Upper lobe of right lung (tissue), 1 donor: ENCODE results near the gene METTL22. TPM values are rescaled to one million over a fixed set of nuclear protein-coding genes. Genes with fewer than 3 reads are reported as not detected.

ENCODE experiments used
- ATAC-seq: fragments of 200-7000 bp; cut with Tn5 transposase; one replicate; pipeline ENCODE4 v1.9.1; 2020; ENCODE audit warnings: mild to moderate bottlenecking, moderate library complexity
- DNase-seq: peaks from one replicate; pipeline ENCODE4 v3.0.0-alpha.2; 2020
- H3K27ac ChIP-seq: fragments of 200-600 bp; one replicate; pipeline ENCODE4 v1.8.0; 2022
- H3K27me3 ChIP-seq: fragments of 200-600 bp; one replicate; pipeline ENCODE4 v1.8.0; 2022; ENCODE audit warnings: mild to moderate bottlenecking
- H3K36me3 ChIP-seq: fragments of 200-600 bp; one replicate; pipeline ENCODE4 v1.8.0; 2022
- H3K4me1 ChIP-seq: fragments of 200-600 bp; one replicate; pipeline ENCODE4 v1.8.0; 2022
- H3K4me3 ChIP-seq: fragments of 200-600 bp; one replicate; pipeline ENCODE4 v1.8.0; 2022; ENCODE audit warnings: mild to moderate bottlenecking
- H3K9me3 ChIP-seq: fragments of 200-600 bp; one replicate; pipeline ENCODE4 v1.8.0; 2022
- intact Hi-C: fragments of 100-400 bp; cut with DNase I; formaldehyde crosslinking; loops from one replicate; pipeline ENCODE4 v1.11.0; 2022
- long read RNA-seq: library from polyadenylated mRNA; unstranded; transcript quantifications from one replicate; pipeline ENCODE4 v2.0.0, GENCODE V29; 2021
- total RNA-seq: library from RNA; stranded (reverse); fragmentation: NEBNext Ultra II Directional; extraction: Animal tissue kit (Norgen Biotek cat#: 25700); gene quantifications from one replicate; pipeline ENCODE4 v1.2.1, GENCODE V29; 2021
- TF ChIP-seq, protein P1 (sequence below): fragments of 200-600 bp; IDR thresholded peaks from one replicate; pipeline ENCODE4 v1.8.0; 2022; ENCODE audit warnings: antibody characterized with exemption
- donor health status: DM: no; HTN: yes; CAD: no; lungs with severe emphysema.

The METTL22 gene
- total RNA-seq = 38.6 TPM
- long read RNA-seq, full-length matches to known transcripts = 5 of 17 reads
- long read RNA-seq, partial matches to known transcripts = 3 of 17 reads
- long read RNA-seq, other reads (novel, unspliced or antisense) = 9 of 17 reads

DNA sequence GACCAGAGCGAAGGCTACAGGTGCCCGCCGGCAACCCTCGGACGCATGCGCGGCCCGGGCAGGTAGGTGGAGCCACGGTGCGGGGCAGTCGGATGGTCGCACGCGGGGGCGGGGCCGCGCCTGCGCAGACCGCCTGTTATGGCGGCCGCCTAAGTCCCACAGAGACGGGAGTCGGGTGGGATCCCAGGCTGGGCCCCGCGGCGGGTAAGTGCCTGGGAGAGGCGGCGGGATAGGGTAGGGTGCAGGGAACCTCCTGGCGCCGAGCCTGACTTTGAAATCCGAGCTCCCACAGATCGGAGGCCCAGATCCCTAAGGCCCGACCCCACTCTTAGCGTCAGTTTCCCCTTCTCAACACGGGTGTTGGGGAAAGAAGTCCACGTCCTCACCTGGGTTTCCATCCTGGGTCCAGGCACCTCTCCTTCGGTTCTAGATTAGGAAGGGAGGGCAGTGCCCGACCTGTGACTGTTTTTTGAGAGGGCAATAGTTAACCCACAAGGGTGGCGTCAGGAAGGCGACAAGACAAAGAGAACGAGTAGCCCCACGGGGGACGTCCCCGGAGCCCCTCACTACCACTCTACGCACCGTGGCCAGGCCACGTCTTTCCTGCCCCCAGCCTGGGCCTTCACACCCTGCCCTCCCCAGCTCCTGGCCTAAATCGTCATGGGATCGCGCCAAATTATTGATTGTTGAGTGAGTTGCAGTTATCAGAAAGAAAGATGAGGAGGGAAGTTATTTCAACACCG is at the start of gene METTL22:
Gene METTL22 (plus strand): TSS at position 127 of the 743 bp plus-strand sequence. CDS start 3,968 bp downstream, outside the sequence.
- intact Hi-C loops = no loop called here
- Histone ChIP-seq H3K4me1 (peaks cover 7% of the 10 kb centered on the region), H3K4me3 (peak within 1 kb of the TSS; percentile 85), H3K27me3 (no peaks in the 10 kb centered on the region), H3K27ac (peak within 1 kb of the TSS; percentile 91), H3K36me3 (peaks cover 17% of the 10 kb centered on the region), H3K9me3 (no peaks in the 10 kb centered on the region)
- peak; percentile 96 for DNase-seq
- ATAC-seq = peak; percentile 99
- TF ChIP-seq, protein P1, sequence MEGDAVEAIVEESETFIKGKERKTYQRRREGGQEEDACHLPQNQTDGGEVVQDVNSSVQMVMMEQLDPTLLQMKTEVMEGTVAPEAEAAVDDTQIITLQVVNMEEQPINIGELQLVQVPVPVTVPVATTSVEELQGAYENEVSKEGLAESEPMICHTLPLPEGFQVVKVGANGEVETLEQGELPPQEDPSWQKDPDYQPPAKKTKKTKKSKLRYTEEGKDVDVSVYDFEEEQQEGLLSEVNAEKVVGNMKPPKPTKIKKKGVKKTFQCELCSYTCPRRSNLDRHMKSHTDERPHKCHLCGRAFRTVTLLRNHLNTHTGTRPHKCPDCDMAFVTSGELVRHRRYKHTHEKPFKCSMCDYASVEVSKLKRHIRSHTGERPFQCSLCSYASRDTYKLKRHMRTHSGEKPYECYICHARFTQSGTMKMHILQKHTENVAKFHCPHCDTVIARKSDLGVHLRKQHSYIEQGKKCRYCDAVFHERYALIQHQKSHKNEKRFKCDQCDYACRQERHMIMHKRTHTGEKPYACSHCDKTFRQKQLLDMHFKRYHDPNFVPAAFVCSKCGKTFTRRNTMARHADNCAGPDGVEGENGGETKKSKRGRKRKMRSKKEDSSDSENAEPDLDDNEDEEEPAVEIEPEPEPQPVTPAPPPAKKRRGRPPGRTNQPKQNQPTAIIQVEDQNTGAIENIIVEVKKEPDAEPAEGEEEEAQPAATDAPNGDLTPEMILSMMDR = no peak

DNA sequence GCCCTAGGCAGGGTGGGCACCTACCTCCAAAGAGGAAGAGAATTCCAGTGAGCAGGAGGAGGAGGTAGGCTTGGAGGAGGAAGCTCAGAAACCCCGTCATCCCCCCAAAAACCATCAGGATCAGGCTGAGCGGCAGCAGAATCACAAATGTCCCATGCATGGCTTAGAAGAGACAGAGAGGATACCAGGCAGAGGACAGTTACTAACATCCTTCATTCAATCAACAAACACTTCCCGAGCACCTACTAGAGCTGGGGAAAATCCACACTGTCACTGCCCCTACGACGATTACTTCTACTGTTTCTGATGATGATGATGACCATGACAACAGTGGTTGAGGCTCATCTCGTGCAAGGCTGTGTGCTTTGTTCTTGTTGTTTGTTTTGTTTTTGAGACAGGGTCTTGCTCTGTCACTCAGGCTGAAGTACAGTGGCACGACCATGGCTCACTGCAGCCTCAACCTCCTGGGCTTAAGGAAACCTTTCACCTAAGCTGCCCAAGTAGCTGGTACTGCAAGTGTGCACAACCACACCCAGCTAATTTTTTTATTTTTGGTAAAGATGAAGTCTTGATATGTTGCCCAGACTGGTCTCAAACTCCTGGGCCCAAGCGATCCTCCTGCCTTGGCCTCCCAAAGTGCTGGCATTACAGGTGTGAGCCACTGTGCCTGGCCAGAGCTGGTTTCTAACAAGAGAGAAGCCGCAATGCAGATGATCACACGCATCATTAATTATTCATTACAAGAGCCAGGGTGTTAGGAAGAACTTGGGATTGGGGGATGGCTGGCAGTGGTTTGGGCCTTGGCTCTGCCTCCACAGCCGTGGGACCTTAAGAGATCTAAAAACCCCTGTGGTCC is 49.2 kb upstream of the METTL22 start:
- Histone ChIP-seq H3K4me3 (no peak overlapping the region), H3K27me3 (peaks cover 31% of the 10 kb centered on the region), H3K9me3 (no peaks in the 10 kb centered on the region), H3K4me1 (no peaks in the 10 kb centered on the region), H3K27ac (no peak overlapping the region), H3K36me3 (no peaks in the 10 kb centered on the region)
- DNase-seq (no peak), ATAC-seq (no peak)
- intact Hi-C loops = no loop called here
- TF ChIP-seq, protein P1 = no peak

DNA sequence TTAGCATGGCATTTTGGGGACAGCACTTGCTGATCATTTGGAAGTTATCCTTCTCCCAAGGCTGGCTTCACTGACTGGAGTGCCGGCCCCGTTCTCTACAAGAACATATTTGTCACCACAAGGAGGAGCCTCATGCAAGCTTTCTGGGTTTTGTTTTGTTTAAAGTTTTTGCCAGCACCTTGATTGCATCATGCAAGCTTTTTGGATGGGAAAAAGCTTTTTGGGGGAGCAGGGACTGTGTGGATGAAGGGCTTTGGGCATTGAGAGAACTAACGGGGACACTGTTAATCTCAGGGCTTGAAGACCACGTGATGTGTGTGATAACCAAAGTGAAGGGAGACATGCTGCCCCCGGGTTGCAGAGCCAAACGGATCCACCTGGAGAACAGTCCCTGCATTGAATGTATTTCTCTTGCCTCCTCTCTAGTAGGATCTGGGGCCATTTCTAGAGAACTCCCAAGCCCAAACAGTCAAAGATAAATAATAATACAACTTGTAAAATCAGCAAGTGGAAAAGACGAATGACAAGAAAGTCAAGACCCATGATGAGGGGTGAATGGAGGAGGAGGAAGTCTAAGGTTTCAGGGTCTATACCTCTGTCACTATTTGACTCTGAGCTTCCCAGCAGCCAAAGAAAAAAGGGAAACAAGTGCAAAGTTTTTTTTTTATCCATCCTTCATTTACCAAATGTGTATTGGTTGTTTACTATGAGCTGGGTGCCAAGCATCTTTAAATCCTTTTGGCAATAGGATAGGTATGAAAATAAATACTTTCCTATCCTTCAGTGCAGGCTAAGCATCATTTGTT is 48.4 kb upstream of the METTL22 start:
- intact Hi-C loops = no loop called here
- ATAC-seq (peak; percentile 45), DNase-seq (no peak)
- Histone ChIP-seq H3K27me3 (peaks cover 31% of the 10 kb centered on the region), H3K9me3 (no peaks in the 10 kb centered on the region), H3K4me3 (no peak overlapping the region), H3K4me1 (no peaks in the 10 kb centered on the region), H3K27ac (no peak overlapping the region), H3K36me3 (no peaks in the 10 kb centered on the region)
- TF ChIP-seq, protein P1 = peak; percentile 39

GRCh38 chr16:8575399-8575798 is 46.1 kb upstream of the METTL22 start:
- TF ChIP-seq, protein P1 = no peak

More at GRCh38 chr16:8575399-8575798, 46.1 kb upstream of the METTL22 start:
- Histone ChIP-seq H3K36me3 (no peaks in the 10 kb centered on the region), H3K27ac (no peak overlapping the region), H3K27me3 (peaks cover 12% of the 10 kb centered on the region), H3K4me3 (no peak overlapping the region), H3K9me3 (no peaks in the 10 kb centered on the region), H3K4me1 (no peaks in the 10 kb centered on the region)
- no peak for DNase-seq
- intact Hi-C loops = no loop called here
- no peak for ATAC-seq
